Hindlimb muscle (tissue), 1 donor: ENCODE measurements around the gene LRFN2. TPM values are rescaled to one million over a fixed set of nuclear protein-coding genes. Genes with fewer than 3 reads are reported as not detected.

ENCODE experiments used
- DNase-seq: peaks from one replicate; pipeline ENCODE4 v3.0.0-alpha.2; 2013
- polyA plus RNA-seq: library from polyadenylated mRNA; unstranded; fragments of 120-200 nt; gene quantifications from one replicate; pipeline ENCODE4 v1.2.1, GENCODE V29; 2013; ENCODE audit not compliant: insufficient read length

LRFN2 gene
- polyA plus RNA-seq, 1 donor: 0.08 TPM

DNA sequence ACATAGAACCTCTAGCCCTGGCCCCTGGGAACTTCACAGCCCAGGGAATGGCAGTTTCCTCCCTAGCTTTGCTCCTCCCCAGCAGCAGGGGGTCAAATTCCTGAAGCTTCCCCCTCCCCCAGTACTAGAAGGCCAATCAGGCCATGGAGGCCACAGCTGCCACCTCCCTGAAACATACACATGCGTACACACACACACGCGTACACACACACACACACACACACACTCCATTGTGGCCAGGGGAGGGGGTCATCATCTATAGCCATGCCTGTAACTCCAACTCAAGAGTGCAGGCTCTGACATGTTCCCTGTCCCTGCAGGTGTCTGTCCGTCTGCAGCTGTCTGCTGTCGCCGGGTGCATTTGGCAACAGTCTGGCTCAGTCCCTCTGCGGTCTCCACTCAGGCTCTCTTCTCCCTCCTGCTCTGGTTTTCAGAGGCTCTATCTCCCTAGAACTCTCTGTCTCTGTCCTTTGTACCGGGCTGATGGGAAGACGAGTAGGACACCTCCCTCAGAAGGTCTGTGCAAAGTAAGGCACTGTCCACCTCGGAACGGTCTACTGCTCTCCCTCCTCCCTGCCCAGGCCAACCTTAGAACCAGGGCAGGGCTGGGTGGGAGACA lies 1.4 kb downstream of the LRFN2 start:
- DNase-seq: no peak

DNA sequence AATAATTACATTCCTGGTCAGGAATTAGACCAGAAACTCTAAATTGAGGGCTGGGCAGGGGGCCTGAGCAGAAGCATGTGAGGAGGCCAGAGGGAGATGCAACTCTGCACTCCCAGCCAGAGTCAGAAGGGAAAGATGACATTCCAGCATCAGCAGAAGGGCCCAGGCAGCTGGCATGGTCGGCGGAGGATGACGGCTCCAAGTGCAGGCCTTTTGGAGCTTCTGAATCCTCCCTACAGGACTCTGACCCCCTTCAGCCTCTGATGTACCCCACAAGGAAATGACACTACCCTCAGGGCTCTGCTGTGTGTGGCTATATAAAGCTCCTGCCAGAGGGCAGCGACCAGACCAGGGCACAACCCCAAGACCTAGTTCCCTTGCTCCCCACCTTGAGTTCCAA lies 1.9 kb downstream of the LRFN2 start:
- DNase-seq: no peak

DNA sequence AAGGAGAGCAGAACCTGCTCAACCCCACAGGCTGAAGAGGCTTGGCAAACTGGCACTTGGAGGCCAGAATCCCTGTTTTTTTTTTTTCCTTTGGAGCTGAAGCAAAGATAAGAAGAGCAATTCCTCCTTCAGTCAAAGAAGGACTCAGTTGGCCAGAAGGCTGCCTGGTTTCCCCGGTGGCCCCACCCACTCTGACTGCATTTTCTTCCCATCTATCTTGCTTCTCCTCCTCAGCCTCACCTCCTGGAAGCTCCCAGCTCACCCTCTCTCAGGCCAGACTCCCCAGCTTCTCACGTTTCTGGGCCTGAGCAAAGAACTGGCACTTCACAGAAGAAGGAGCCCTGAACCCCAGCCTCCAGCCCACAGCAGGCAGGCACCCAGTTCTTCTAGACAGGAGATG lies 2.4 kb downstream of the LRFN2 start:
- no peak for DNase-seq

DNA sequence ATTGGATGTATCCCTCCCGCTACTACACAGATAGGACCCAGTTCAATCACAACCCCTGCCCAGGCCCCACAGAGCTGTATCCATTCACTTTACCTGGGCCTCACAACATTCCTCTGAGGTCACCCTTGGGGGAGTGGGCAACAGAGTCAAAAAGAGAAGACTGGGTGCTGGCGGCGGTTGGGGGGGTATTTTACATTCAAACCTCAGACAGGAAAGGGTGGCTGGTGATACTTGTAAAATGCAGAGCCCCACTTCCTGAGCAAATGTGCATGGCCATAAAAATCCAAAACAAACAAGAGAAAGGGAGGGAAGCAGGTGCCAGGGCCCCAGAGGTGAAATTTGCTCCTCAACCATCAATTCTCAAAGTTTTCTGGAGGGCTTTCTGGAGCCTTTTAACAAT lies 3.5 kb downstream of the LRFN2 start:
- DNase-seq: no peak

DNA sequence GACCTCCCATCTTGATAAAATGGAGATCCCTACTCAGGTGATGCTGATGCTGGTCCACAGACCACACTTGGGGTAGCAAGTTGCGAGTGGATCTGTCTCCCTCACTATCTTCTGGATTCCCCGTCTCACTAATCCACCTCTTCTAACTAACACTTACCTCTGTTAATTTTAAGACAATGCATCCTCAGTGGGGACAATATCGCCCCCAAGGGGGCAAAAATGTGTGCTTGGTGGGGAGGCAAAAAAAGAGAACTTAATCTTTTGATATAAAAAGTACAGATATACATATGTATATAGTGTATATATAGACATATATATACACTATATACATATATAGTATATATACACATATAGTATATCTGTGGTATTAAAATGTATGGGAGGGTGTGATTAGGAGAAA lies 4.3 kb downstream of the LRFN2 start:
- DNase-seq: no peak

DNA sequence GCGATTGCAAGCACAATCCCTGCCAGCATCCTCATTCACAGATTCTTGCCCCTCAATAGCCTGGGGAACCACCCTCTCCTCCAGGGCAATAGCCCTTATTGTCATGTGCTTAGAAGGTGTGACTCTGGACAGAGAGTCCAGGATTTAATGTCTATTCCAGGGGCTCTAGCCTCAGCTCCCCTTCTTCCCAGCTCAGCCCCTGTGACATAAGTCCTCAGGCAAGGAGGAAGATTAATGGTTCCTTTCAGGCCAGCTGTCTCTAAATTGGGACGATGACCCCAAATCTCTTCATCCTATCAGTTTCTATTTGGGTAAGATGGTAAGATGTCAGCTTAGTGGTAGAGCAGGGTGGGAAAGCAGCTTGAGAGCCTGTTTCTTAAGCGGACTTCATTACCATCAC lies 8.1 kb downstream of the LRFN2 start:
- no peak for DNase-seq

DNA sequence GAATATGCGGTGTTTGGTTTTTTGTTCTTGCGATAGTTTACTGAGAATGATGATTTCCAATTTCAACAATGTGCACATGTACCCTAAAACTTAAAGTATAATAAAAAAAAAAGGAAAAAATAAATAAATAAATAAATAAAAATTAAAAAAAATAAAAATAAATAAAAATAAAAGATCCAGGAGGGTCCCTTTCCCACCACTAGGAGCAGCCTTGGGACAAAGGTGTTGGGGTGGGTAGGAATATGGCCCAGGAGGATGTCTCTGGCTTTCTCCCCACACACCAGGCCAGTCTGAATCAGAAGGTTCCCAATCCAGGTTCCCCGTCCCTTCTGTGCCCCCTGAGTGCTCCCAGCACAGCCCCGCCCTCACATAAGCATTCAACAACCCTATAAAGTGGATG lies 9.5 kb downstream of the LRFN2 start:
- DNase-seq: no peak

DNA sequence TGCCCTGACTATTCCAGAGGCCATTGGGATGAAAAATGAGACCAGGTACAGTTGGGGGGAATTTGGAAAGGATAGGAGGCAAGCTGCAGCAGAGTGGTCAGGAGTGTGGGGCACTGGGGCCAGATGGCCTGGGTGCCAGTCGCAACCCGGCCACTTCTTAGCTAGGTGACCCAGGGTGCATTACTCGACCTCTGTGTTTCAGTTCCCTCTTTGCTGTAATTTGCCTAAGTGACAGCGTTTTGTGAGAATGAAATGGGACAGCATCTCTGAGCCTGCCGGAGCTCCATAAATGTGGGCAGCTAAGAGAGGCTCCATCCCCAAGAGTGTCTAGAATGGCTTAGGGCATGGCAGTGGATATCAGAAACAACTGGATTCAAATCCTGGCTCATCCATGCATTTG lies 13.9 kb downstream of the LRFN2 start:
- no peak for DNase-seq

DNA sequence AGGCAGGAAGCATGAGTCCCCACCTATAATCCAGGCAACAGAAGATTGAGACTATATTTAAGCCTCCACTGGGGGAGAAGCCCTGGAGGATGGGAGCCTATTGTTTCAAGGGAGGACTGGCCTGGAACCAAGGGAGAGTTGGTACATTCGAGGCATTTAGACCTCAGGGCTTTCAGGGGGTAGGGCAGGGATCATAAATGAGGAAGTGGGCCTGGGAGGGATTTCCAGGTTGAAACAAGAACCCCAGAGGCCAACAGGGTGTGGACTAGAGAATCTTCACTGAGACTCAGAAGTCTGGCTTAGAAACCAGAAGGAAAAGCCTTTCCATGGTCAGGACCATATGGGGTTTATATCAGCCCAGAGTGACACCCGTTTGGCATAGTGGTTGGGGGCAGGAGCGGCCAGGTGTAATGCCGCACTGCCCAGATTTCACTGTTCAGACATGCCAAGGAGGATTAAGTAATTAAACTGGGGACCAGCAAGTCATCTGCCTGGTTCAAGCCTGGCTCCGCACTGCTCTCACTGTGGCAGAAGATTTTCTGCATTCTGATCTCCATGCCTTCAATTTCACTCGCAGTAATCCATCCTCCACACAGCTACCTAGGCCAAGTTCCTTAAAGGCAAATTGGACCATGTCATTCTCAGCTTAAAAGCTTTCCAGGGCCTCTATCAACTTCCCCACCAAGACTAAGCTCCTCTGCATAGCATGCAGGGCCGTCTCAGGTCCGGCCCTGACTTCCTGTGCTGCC lies 17.8 kb downstream of the LRFN2 start:
- DNase-seq: no peak

DNA sequence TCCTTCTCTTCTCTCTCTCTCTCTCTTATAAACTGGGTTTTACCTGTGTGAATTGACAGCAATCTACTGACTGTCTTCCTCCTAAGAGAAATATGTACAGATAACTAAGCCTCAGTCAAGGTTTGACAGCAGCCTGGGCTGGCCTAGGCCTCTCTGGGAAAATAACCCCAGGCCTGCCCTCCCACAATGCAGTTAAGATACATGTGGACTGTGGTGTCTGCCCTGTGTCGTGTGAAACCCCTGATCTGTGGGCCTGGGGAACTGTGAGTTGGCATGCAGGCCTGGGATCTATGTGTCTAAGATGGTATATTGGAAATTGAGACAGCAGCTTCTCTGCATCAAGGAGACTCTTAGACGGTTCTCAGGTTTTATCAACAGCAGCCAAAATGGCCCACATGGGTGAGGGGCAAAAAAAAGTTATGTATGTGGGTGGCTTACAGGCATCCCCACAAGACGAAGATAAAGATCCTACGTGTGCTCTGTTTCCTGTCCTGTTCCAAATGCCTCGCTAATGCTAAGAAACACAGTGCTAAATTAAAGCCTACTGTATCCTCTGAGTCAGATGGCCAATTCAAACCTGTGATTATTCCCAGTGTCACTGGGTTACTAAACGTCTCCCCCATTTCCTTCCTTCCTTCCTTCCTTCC lies 19.0 kb downstream of the LRFN2 start:
- DNase-seq: no peak

DNA sequence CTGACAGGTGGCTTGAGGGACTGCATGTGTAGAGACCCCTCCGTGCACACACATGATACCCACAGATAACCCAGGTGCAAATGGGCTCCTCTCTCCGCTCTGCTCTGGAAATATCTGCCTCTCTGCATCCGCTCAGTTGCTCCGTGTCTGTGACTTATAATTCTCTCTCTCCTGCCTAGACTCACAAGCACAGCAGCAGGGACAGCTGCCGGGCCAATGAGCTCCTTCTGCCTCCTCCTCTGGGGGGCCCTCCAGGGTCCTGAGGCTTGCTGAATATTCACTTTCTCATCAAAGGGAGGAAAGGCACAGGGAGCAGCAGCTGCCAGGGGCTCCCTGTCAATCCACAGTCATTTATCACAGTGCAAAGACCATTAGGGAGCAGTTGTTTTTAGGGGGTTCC lies 24.1 kb downstream of the LRFN2 start:
- DNase-seq: no peak

DNA sequence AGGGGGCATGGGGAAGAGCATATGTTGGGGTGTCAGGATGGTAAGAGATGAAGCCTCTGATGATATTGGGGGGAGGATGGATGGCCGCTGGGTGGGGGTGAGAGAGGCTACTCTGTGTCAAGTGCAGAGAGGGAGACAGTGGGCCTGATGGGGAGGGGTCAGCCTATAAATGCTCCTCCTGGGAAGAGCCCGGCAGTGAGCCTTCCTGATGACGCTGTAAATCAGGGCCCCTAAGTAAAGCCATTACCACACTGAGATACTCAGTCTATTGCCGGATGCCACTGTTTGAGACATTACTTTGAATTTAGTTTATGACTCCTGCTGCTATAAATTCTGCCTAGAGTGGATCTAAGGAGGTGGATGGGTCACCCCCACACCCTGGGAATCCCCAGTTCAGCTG lies 28.1 kb downstream of the LRFN2 start:
- DNase-seq: no peak

DNA sequence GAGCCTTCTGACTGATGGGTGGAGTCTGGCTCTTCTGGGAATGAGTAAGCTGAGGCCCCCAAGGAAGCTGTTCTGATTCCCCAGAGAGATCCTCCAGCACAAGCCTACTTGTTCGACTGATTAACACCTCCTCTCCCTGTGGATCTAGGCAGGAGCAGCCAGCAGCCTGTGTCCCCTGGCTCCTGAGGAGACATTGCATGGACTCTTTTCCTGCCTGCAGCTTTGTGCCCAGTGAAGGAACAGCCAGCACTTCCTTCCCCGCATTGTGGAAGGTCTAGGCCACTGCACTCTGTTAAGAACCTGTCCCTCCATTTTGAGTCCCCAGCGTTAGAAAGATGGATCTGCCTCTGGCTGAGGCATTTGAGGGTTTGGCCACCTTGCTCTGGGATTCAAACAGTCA lies 29.1 kb downstream of the LRFN2 start:
- no peak for DNase-seq

DNA sequence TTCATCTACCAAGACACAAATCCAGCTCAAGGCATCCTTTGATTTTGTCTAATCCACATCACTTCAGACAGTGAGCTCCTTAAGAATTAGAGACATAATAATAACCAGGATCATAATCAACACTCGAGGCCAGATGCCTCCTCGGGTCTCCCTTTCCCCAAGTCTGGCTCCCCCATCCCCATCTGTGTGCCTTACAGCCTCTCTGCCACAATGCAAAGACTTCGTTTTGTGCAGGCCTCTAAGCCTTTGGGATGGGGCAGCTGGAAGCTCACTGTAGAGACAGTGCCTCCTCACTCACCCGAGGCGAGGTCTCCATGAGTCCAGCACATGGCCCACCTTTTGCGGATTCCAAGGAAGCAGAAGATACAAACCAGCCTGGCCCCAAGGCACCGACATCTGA lies 30.3 kb downstream of the LRFN2 start:
- no peak for DNase-seq

DNA sequence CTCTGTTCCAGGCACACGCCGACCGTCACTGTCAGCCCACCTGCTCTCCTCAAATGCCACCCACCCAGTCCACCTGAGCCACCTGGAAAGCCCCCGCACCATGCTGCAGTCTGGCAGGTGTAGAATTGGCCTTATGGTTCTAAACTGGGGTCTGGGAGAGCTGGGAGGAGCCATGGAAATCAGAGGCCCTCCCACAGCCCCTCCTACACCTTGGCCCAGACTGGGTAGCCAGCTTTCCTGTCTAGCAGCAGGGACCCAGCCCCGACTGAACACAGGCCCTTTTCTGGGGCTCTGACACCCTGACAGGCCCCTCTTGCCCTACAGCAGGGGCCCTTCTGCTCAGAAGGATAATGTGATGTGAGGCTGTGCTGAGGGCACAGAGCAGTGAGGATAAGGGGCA lies 31.1 kb downstream of the LRFN2 start:
- no peak for DNase-seq

DNA sequence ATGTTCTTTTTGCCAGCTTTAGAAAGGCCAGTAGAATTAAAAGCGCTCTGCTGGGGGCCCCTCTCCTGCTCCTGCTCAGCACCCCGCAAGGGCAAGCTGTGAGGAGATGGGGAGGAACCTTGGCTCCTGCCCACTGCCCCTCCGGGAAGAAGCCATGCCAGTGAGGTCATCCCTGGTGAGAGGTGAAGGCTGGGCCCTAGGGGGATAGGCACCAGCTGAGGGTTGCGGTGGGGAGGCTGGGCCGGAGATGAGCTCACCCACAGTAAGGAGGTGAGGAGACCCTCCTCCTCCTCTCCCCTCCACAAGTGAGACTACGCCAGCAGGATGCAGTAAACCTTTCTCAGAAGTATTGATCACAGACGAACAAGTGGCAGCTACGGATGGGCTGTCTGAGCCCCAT lies 32.1 kb downstream of the LRFN2 start:
- DNase-seq: no peak

DNA sequence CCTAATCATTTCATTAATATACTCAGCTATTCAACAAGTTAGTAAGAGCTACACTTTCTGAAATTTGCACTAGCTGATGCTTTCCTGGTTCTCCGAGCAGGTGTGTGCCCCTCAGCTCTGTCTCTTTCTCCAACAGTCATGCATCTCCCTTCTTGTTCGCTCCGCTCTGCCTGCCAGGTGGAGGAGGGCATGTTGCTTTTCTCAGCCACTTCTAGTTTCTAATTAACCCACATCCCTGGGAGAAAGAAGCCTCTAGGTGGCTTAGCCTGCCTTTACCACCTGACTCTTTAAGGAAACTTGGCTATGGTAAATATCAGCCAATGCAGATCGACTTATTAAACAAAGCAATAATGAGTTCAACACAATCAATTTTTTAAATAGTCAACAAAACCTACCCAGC lies 34.2 kb downstream of the LRFN2 start:
- DNase-seq: no peak

DNA sequence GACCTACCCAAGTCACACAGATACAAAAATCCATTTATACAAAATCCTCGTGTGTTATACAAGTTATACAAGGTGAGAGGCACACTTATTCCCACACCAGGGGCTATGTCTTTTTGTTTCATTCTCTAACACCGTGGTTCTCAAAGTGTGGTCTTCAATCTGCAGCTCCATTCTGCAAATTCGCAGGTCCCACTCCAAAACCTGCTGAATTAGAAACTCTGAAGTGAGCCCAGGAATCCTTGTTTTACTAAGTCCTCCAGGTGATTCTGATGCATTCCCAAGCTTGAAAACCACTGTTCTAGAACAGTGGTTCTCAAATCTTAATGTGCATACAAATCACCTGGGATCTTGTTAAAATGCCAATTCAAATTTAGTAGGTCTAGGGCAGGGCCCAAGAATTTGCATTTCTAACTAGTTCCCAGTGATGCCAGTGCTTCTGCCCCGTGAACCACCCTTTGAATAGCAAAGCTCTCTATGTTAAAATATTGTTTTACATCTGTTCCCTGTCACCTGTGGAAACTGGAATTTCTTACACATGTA lies 35.1 kb downstream of the LRFN2 start:
- DNase-seq: no peak

DNA sequence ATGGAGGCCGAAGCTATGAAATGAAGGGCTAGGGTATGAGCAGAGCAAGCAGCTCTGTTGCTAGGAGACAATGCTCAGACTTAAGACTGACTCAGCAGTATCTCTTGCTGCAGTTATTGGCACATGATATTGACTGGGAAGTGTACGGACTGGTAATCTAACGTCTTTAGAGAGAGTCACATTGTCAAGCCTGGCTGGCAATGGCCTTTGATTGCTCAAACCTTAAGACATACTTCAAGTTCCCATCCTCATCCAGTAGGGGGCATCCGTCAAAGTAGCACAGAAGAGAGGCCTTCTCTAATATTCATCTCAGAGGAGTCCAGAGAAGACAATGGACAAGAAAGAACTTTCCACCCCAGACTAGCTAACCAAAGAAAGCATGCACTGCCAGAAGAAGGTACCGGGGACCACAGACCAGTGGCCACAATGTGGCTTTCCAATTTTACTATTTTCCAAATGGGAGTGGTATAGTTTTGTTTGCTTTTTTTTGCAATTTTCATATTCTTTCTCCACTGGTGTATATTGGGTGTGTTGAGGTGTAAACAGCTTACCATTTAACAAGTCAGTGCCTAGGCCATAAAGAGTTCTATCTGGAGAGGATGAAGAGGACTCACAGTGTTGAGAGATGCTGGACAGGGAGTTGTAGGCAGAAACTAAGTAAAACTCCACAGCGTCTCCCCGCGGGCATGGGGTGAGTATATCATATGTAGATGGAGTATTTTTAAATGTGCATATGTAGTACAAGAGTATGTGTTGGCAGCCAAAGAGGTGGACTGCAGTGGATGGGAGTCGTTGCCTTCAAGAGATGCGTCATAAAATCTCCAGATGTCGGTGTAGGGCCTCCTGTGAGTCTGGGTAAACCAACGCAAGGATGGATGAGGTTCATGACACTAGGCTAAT lies 36.7 kb downstream of the LRFN2 start:
- DNase-seq: no peak

DNA sequence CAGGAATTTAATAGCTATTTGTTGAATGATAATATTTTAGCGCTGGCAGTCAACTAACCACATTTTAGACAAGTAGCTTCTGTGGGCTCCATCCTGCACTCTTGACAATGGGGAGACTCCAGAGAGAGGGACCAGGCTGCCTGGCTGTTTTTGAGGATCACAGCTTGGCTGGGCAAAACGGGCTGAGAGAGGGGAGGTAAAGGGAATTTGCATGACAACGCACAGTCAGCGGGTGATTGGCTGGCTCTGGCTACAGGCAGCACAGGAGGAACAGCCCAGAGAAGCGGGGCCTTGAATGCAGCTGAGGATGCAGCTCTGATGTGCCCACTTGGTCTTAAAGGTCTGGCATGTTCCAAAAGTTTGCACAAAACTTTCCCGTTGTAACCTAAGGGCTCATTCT lies 41.2 kb downstream of the LRFN2 start:
- no peak for DNase-seq

DNA sequence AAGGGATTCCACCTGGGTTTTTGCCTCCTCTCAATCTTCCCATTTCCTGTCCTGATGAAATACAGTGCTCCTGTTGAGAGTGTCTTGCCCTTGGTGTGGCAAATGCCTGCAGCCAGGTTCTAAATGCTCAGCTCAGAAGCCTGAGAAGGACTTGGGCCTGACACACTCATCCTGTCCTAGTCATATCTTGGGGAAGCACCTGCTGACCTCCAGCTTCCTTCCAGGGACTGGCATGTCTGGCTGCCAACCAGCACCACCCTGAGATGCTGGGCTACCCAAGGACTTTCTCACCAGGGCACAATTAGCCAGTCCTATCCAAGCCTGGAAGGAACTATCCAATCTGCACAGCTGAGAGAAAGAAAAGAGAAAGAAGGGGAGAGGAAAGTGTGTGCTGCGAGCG lies 43.4 kb downstream of the LRFN2 start:
- no peak for DNase-seq

DNA sequence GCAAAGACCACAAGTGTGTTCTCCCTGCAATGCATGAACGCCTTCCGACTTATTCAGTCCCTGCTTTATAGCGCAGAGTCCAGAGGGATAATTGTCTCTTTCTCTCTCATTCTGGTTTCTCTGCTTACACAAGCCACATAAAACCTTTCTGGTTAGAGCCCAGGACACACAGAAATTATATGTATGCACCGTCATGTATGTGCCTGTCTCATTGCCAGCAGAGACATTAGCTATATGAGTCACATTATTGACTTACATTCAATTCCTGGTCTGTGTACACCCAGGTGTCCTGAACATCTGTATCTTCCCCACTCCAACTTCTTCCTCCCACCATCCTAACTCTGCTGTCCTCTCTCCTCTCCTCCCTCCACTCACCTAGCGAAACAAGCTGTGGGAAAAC lies 44.0 kb downstream of the LRFN2 start:
- no peak for DNase-seq
